Neuronal stem cell (in vitro differentiated cells): ENCODE measurements around the gene GRIA1.

Source experiments
- DNase-seq: peaks from one replicate; pipeline ENCODE4 v3.0.0-alpha.2; 2013; ENCODE audit warnings: low spot score
- H2AFZ ChIP-seq: one replicate; pipeline ENCODE4 v1.6.1; 2013; ENCODE audit warnings: mild to moderate bottlenecking, low read length, inconsistent platforms
- H2AK5ac ChIP-seq: 2 replicates; pipeline ENCODE4 v1.6.1; 2013; ENCODE audit warnings: low read depth, mild to moderate bottlenecking, inconsistent platforms, low read length, moderate library complexity, mixed read lengths
- H2BK120ac ChIP-seq: 2 replicates; pipeline ENCODE4 v1.6.1; 2013; ENCODE audit warnings: low read depth, mild to moderate bottlenecking, inconsistent platforms, low read length, moderate library complexity, mixed read lengths
- H2BK12ac ChIP-seq: one replicate; pipeline ENCODE4 v1.6.1; 2013; ENCODE audit warnings: low read length, inconsistent platforms
- H2BK15ac ChIP-seq: 2 replicates; pipeline ENCODE4 v1.6.1; 2013; ENCODE audit warnings: mild to moderate bottlenecking, low read length, inconsistent platforms, mixed read lengths
- H2BK5ac ChIP-seq: one replicate; pipeline ENCODE4 v1.6.1; 2013; ENCODE audit warnings: inconsistent platforms, mild to moderate bottlenecking, low read length, moderate library complexity
- H3K14ac ChIP-seq: one replicate; pipeline ENCODE4 v1.6.1; 2013; ENCODE audit warnings: low read length, inconsistent platforms
- H3K18ac ChIP-seq: 2 replicates; pipeline ENCODE4 v1.6.1; 2013; ENCODE audit warnings: low read length, inconsistent platforms
- H3K23ac ChIP-seq: 2 replicates; pipeline ENCODE4 v1.6.1; 2013; ENCODE audit warnings: low read depth, mild to moderate bottlenecking, mixed read lengths, low read length, inconsistent platforms; ENCODE audit not compliant: poor library complexity
- H3K27ac ChIP-seq: replicated peaks from 3 replicates; pipeline ENCODE4 v1.5.1; 2013; ENCODE audit warnings: low read length, inconsistent platforms
- H3K27me3 ChIP-seq, 3 experiments: 2 replicates each; pipeline ENCODE4 v1.6.1; 2013; ENCODE audit warnings: low read length in 3 of 3, mild to moderate bottlenecking in 2 of 3, inconsistent platforms in 1 of 3, low read depth in 1 of 3, mixed read lengths in 1 of 3, moderate library complexity in 1 of 3; ENCODE audit not compliant: control insufficient read depth in 3 of 3, insufficient read depth in 3 of 3
- H3K36me3 ChIP-seq, 2 donors: replicated peaks in 1 of 2; 2 replicates each; pipeline ENCODE4 v1.6.1; 2013; ENCODE audit warnings: low read length in 2 of 2; ENCODE audit not compliant: control insufficient read depth in 2 of 2, insufficient read depth in 2 of 2
- H3K4ac ChIP-seq: 2 replicates; pipeline ENCODE4 v1.6.1; 2013; ENCODE audit warnings: inconsistent platforms, mild to moderate bottlenecking, low read length, moderate library complexity
- H3K4me1 ChIP-seq, 2 donors: 1 replicate in 1 of 2; 2 replicates in 1 of 2; pipeline ENCODE4 v1.6.1; 2013; ENCODE audit warnings: low read length in 2 of 2, low read depth in 1 of 2; ENCODE audit not compliant: control insufficient read depth in 2 of 2, insufficient read depth in 1 of 2
- H3K4me2 ChIP-seq: one replicate; pipeline ENCODE4 v1.6.1; 2013; ENCODE audit warnings: mild to moderate bottlenecking, low read length, inconsistent platforms; ENCODE audit not compliant: insufficient read depth, poor library complexity, severe bottlenecking
- H3K4me3 ChIP-seq, 2 donors: 2 replicates each; pipeline ENCODE4 v1.5.1; 2013; ENCODE audit warnings: low read length in 2 of 2, mild to moderate bottlenecking in 2 of 2, inconsistent platforms in 1 of 2, moderate library complexity in 1 of 2
- H3K79me1 ChIP-seq: one replicate; pipeline ENCODE4 v1.6.1; 2013; ENCODE audit warnings: low read depth, mild to moderate bottlenecking, inconsistent platforms, low read length, moderate library complexity
- H3K9ac ChIP-seq: one replicate; pipeline ENCODE4 v1.6.1; 2013; ENCODE audit warnings: mild to moderate bottlenecking, low read depth, low read length, inconsistent platforms; ENCODE audit not compliant: poor library complexity
- H3K9me3 ChIP-seq, 2 donors: replicated peaks in 1 of 2; 2 replicates each; pipeline versions ENCODE3 to v1.6.1; 2013; ENCODE audit warnings: low read length in 2 of 2, mild to moderate bottlenecking in 2 of 2, inconsistent platforms in 1 of 2, low read depth in 1 of 2, mixed read lengths in 1 of 2, moderate library complexity in 1 of 2; ENCODE audit not compliant: control insufficient read depth in 2 of 2, insufficient read depth in 1 of 2
- H4K8ac ChIP-seq: one replicate; pipeline ENCODE4 v1.6.1; 2013; ENCODE audit warnings: low read depth, mild to moderate bottlenecking, inconsistent platforms, low read length, moderate library complexity
- H4K91ac ChIP-seq: one replicate; pipeline ENCODE4 v1.6.1; 2013; ENCODE audit warnings: low read length, low read depth, mild to moderate bottlenecking, inconsistent platforms; ENCODE audit not compliant: poor library complexity
- WGBS, 2 donors: extraction: QIAGEN DNeasy Blood & Tissue Kit; methylation state at CpG; one replicate each; pipeline ENCODE4 v1.1.7; 2013; ENCODE audit warnings: missing lambda C conversion rate in 2 of 2, mixed read lengths in 1 of 2; ENCODE audit not compliant: insufficient read length in 2 of 2, insufficient replicate concordance in 1 of 2; ENCODE audit errors: extremely low coverage in 2 of 2; 5-methylcytosine and 5-hydroxymethylcytosine counted together

The GRIA1 gene

GRCh38 chr5:153491856-153492255, 1.4 kb downstream of the GRIA1 start:
- H2BK5ac ChIP-seq, result no peak overlapping the region
- no peak overlapping the region for H2BK120ac ChIP-seq
- no peak overlapping the region for H4K8ac ChIP-seq
- no peaks in the 10 kb centered on the region for H3K27me3 ChIP-seq
- no peak overlapping the region for H2BK15ac ChIP-seq
- H3K9me3 ChIP-seq, result no peaks in the 10 kb centered on the region
- peak overlapping the region; percentile 83 for H3K4me2 ChIP-seq
- DNase-seq, result no peak
- H2BK12ac ChIP-seq, result no peak overlapping the region
- no peak overlapping the region for H3K14ac ChIP-seq
- no CpG with 5 or more reads among the region's 8 CpGs for WGBS, 2 donors
- H3K23ac ChIP-seq, result no peak overlapping the region
- H3K9ac ChIP-seq, result no peak overlapping the region
- peaks cover 2% of the 10 kb centered on the region for H3K79me1 ChIP-seq
- peaks cover 0 to 21% of the 10 kb centered on the region in 2 donors for H3K36me3 ChIP-seq
- peak overlapping the region; percentile 64 to 70 for H3K4me3 ChIP-seq
- no peak overlapping the region for H2AK5ac ChIP-seq
- H3K4ac ChIP-seq, result no peak overlapping the region
- no peak overlapping the region for H3K27ac ChIP-seq
- H3K4me1 ChIP-seq, result peaks cover 10 to 15% of the 10 kb centered on the region in 2 donors
- H4K91ac ChIP-seq, result peak overlapping the region; percentile 64
- peak overlapping the region; percentile 66 for H3K18ac ChIP-seq
- H2AFZ ChIP-seq, result peak overlapping the region; percentile 82

GRCh38 chr5:153496835-153497234, 6.4 kb downstream of the GRIA1 start:
- no peak overlapping the region for H2BK120ac ChIP-seq
- peaks cover 6 to 12% of the 10 kb centered on the region in 2 donors for H3K4me1 ChIP-seq
- no peak for DNase-seq

GRCh38 chr5:153498516-153498915, 8.0 kb downstream of the GRIA1 start:
- Histone ChIP-seq H2BK5ac (no peak overlapping the region), H3K79me1 (no peaks in the 10 kb centered on the region), H3K27ac (no peak overlapping the region), H2AFZ (no peak overlapping the region), H2AK5ac (no peak overlapping the region), H3K9ac (no peak overlapping the region), H2BK12ac (no peak overlapping the region), H3K4ac (no peak overlapping the region), H3K27me3 (no peaks in the 10 kb centered on the region), H2BK120ac (no peak overlapping the region), H4K91ac (no peak overlapping the region), H3K18ac (no peak overlapping the region), H3K4me2 (no peak overlapping the region), H3K36me3 (peaks cover 0 to 21% of the 10 kb centered on the region in 2 donors), H3K4me1 (peaks cover 0 to 2% of the 10 kb centered on the region in 2 donors), H3K4me3 (no peak overlapping the region), H4K8ac (no peak overlapping the region), H3K9me3 (no peaks in the 10 kb centered on the region), H3K23ac (no peak overlapping the region), H2BK15ac (no peak overlapping the region), H3K14ac (no peak overlapping the region)
- DNase-seq, result no peak

More at GRCh38 chr5:153496835-153497234, 6.4 kb downstream of the GRIA1 start:
- Histone ChIP-seq H2AFZ (no peak overlapping the region), H3K9ac (no peak overlapping the region), H3K9me3 (no peaks in the 10 kb centered on the region), H2BK15ac (no peak overlapping the region), H3K18ac (no peak overlapping the region), H2BK5ac (no peak overlapping the region), H3K4ac (no peak overlapping the region), H3K79me1 (peaks cover 2% of the 10 kb centered on the region), H4K91ac (no peak overlapping the region), H3K4me3 (no peak overlapping the region), H2BK12ac (no peak overlapping the region), H3K4me2 (no peak overlapping the region), H2AK5ac (no peak overlapping the region), H3K36me3 (peaks cover 0 to 21% of the 10 kb centered on the region in 2 donors), H4K8ac (no peak overlapping the region), H3K27me3 (no peaks in the 10 kb centered on the region), H3K27ac (no peak overlapping the region), H3K23ac (no peak overlapping the region), H3K14ac (no peak overlapping the region)
- WGBS, 2 donors, result no CpG with 5 or more reads among the region's 1 CpG

- H3K9me3 ChIP-seq, result no peaks in the 10 kb centered on the region
- no peak overlapping the region for H3K27ac ChIP-seq
- H2BK120ac ChIP-seq, result no peak overlapping the region
Measured at GRCh38 chr5:153500178-153500577, 9.7 kb downstream of the GRIA1 start.

More at GRCh38 chr5:153500178-153500577, 9.7 kb downstream of the GRIA1 start:
- Histone ChIP-seq H2BK15ac (no peak overlapping the region), H3K27me3 (no peaks in the 10 kb centered on the region), H2BK5ac (no peak overlapping the region), H2BK12ac (no peak overlapping the region), H2AFZ (no peak overlapping the region), H3K9ac (no peak overlapping the region), H3K23ac (no peak overlapping the region), H3K79me1 (no peaks in the 10 kb centered on the region), H3K4me1 (peaks cover 0 to 2% of the 10 kb centered on the region in 2 donors), H3K4me3 (no peak overlapping the region), H3K36me3 (peaks cover 0 to 15% of the 10 kb centered on the region in 2 donors), H3K14ac (no peak overlapping the region), H3K4ac (no peak overlapping the region), H3K18ac (no peak overlapping the region), H4K91ac (no peak overlapping the region), H3K4me2 (no peak overlapping the region), H2AK5ac (no peak overlapping the region), H4K8ac (no peak overlapping the region)
- no CpG with 5 or more reads among the region's 2 CpGs for WGBS, 2 donors
- DNase-seq, result no peak
